Stimulated activated CD8-positive, alpha-beta memory T cell treated with anti-CD3 and anti-CD28 coated beads, Interleukin-15, amount 100 ng/mL, for 48 hours (primary cell): Measurements from ENCODE around the gene RAPGEF2.
"Not testable (repeated sequence)": the region's sequence is repeated elsewhere in the genome, so short reads cannot be mapped to it uniquely, and the experiment has no call there.

Experiments
- DNase-seq, 2 donors: peaks; one replicate each; pipeline ENCODE4 v3.0.0-alpha.2; 2020; ENCODE audit warnings: low read depth in 2 of 2

The RAPGEF2 gene

DNA sequence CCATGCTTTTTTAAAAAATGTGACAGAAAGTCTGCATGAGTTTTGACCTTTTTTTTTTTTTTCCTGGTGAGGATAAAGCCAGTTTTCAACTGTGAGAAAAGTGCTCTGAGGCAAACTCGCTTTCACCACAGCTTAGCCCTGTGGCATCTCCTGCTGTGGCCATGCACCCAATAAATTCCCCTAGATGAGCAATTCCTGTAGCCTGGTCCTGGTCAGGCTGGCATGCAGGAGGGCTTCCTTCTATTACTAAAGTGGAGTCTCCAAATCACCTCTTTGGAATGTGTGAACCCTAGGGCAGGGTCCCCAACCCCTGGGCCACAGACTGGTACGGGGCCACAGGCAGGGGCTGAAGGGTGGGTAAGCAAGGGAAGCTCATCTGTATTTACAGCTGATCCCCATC, 265.4 kb downstream of the RAPGEF2 start:
- no peak for DNase-seq

DNA sequence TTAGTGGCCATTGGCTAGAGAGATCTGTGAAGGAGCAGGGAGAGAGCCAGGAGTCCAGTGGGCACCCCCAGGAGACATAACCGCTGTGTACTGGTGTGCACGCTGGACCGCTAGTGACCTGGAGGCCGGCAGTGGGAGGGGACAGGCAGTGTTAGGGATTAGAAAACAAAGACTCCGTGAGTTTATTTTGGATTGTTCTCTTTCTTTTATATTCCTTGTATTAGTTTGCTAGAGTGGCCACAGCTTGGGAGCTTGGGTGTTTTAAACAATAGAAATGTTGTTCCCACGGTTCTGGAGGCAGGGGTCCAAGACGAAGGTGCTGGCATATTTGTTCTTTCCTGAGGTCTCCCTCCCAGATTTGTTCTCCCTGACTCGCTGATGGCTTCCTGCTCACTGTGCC, 266.4 kb downstream of the RAPGEF2 start:
- DNase-seq = no peak

DNA sequence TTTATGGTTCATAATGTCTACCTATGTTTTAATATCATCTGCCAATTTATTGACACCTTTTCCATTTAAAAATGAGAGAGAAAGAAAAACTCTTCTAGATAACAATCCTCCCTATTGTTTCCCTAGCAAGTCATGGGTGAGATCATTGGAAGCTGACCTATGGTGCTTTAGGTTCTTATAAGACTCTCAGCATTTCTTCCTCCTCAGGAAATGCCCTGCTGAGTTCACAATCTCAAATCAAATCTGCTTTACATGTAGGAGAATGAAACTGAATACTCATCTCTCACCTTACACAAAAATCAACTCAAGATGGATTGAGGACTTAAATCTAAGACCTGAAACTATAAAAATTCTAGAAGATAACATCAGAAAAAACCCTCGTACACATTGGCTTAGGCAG, 267.4 kb downstream of the RAPGEF2 start:
- DNase-seq = no peak

DNA sequence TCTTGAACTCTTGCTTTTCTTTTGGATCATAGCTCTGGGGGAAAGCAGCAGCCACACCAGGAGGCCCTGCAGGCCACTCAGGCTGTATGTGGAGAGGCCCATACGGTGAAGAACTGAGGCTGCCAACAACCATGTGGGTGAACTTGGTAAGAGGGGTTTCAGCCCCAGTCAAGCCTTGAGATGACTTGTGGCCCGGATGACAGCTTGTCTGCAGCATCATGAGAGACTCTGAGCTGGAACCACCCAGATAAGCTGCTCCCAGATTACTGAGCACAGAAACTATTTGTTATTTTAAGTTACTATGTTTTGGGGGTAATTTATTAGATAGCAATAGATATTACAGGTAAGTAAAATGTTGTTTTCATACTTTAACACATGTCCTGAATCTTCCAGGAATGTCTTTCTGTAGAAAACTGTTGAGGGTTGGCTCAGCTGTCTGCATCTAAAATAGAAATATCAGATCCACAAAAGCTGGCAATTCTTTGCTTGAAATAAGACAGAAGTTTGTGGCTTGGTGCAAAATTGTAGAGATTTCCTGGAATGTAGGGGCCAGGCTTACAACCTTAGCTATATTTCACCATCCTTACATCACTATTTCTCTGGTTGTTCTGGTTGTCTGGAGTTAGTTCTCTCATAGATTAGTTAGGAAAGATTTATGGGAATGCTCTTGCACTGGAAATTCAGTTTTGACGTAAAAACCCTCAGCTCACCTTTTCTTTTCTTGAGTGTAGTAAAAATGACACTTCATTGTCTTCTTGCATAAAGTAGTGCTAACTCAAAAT, 272.1 kb downstream of the RAPGEF2 start:
- DNase-seq = no peak

DNA sequence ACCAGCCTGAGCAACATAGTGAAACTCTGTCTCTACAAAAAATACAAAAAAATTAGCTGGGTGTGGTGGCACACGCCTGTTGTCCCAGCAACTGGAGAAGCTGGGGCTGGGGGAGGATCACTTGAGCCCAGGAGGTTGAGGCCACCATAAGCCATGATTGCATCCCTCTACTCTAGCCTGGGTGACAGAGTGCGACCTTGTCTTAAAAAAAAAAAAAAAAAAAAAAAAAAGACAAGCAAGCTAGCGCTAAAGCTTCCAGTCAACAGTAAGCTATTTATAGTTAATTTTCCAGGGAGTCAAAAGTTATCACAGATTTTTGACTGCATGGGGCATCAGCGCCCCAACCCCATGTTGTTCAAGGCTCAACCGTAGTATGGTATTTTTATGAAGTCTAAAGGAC, 273.4 kb downstream of the RAPGEF2 start:
- DNase-seq = no peak

DNA sequence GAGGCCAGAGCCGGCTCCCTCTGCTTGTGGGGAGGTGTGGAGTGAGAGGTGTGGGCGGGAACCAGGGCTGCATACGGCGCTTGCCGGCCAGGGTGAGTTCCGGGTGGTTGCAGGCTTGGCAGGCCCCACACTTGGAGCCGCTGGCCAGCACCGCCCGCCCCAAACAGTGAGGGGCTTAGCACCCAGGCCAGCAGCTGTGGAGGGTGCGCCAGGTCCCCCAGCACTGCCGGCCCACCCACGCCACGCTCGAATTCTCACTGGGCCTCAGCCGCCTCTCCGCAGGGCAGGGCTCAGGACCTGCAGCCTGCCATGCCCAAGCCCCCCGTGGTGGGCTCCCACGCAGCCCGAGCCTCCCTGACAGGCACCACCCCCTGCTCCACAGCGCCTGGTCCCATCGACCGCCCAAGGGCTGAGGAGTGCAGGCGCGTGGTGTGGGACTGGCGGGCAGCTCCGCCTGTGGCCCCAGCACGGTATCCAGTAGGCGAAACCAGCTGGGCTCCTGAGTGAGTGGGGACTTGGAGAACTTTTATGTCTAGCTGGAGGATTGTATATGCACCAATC, 275.3 kb downstream of the RAPGEF2 start:
- no peak for DNase-seq

DNA sequence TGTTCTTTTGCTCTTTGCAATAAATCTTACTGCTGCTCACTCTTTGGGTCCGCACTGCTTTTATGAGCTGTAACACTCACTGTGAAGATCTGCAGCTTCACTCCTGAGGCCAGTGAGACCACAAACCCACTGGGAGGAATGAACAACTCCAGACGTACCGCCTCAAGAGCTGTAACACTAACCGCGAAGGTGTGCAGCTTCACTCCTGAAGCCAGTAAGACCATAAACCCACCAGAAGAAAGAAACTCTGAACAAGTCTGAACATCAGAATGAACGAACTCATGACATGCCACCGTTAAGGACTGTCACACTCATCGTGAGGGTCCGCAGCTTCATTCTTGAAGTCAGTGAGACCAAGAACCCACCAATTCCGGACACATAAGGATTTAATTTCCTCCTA, 276.2 kb downstream of the RAPGEF2 start:
- DNase-seq = not testable (repeated sequence)

DNA sequence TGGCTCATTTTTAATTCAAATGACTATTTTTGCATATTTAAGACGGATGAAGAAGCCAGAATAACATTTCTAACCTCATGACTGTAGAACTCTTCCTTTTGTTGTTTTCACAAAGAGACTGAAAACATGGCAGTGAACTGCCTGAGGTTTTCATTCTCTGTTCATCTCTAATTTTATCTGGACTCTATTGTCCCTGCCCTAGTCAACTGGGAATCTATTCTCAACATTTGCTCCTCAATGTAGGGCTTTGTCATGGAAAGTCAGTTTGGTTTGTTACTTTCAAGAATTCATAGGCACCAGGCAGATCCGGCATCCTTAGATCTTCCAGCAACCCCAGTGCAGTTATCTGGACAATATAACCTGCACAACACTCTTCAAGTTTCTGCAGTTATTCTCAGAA, 277.0 kb downstream of the RAPGEF2 start:
- no peak for DNase-seq

DNA sequence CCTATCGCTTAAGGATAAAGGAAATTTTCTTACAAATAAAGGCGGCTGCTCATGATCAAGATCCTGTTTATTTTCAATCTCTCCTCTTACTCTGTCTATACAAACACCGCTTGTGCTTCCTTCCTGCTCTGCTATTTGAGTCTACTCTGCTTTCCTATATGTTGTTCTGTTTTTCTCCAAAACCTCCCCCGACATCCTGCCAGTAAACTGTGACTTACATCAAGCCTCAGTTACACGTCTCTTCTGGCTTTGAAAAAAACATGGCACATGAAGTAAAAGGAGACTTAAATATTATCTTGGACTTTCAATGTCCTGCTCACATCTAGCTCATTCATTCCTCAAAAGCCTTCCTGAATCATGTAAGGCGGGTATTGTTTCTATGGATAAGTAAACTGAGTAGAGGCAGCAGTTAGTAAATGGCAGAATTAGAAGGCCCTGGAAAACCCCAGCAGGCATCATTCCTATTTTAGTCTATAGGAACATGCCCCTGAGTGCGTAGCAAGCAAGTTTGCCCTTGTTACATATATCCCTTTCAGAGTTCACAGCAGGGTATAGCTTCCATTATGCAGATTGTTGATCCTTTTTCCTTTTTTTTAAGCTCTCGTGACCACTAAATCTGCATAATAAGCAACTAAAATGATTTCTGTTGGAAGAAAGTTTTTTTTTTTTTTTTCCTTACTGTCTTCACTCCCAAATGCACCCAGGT, 280.1 kb downstream of the RAPGEF2 start:
- no peak for DNase-seq

DNA sequence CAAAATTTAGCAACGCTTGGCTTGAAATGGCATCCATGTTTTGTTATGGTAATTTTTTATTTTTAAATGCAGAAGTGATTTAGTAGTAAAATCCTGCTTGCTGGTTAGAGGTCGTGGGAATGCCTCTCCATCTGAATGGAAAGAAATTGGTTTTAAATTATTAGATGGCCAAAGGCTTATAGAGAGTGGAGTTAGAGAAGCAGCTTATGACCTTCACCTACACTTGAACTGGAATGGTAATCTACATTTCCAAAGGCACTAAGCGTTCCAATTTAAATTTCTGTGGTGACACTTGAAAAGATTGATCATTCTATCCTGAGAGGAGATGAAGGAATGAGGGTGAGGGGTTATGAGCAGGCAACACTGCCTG, 280.7 kb downstream of the RAPGEF2 start:
- no peak for DNase-seq

DNA sequence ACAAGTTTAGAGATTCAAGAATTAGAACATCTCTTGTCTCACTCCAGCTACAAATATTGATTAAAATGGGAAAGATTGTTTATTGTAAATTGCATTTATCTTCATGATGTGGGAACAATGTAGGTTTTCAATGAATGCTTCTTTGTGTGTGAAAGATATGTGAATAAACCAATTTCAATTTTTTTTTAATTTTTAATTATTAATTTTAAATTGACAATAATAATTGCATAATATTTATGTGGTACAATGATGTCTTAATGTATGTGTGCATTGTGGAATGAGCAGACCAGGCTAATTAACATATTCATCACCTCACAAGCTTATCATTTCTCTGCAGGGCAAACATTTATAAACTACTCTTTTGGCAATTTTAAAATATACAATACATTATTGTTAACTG, 281.1 kb downstream of the RAPGEF2 start:
- DNase-seq = no peak

DNA sequence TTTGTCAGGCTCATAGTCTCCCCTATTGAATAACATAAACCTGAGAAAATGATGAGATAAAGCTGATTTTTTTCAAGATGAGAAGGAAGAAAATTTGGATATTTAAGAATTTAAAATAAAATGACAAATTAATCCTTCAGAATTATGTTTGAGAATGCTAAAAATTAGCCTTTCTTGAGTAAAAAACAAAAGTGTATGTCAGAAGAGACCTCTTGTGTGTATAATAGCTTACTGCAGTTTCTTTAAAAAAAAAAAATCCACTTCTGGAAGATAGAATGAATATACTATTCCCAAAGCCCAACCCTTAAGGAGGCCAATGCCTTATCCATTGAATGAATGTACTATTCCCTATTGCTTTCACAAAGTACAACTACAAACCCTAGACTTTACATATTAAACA, 281.8 kb downstream of the RAPGEF2 start:
- DNase-seq = no peak

DNA sequence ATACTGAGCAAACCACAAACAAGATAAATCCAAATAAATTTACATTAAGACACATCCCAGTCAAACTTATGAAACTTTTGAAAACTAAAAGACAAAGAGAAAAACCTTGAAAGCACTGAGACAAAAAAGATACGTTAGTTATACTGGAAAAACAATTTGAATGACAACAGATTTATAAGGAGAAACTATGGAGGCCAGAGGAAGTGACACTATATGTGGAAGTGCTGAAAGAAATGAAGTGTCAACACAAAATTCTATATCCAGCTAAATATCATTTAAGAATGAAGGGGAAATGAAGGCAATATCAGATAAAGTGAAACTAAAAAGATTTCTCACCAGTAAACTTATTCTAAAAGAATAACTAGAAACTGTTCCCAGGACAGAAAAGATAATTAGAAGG, 283.7 kb downstream of the RAPGEF2 start:
- no peak for DNase-seq

DNA sequence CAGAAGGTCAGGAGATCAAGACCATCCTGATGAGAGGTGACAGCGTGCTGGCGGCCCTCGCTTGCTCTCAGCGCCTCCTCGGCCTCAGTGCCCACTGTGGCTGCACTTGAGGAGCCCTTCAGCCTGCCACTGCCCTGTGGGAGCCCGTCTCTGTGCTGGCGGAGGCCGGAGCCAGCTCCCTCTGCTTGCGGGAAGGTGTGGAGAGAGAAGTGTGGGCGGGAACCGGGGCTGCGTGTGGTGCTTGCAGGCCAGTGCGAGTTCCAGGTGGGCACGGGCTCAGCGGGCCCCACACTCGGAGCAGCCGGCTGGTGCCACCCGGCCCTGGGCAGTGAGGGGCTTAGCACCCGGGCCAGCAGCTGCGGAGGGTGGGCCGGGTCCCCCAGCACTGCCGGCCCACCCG, 286.9 kb downstream of the RAPGEF2 start:
- DNase-seq = no peak

DNA sequence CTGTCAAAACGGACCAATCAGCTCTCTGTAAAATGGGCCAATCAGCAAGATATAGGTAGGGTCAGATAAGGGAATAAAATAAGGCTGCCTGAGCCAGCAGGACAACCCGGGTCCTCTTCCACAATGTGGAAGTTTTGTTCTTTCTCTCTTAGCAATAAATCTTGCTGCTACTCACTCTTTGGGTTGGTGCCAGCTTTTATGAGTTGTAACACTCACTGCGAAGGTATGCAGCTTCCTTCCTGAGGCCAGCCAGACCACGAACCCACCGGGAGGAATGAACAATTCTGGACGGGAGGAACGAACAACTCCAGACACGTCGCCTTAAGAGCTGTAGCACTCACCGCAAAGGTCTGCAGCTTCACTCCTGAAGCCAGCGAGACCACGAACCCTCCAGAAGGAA, 287.8 kb downstream of the RAPGEF2 start:
- no peak for DNase-seq

DNA sequence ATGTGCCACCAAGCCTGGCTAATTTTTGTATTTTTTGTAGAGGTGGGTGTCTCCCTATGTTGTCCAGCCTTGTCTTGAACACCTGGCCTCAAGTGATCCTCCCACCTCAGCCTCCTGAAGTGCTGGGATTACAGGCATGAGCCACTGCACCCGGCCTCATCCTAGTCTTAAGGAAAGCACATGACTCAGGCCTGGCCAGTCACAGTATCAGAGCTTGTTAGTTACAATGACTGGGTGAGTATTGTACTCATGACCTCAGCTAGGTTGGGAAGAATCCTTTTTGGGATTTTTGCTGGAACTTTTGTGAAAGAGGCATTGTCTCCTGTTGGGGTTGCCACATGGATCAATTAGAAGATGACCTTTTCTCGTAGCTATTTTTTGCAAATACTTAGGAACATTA, 292.8 kb downstream of the RAPGEF2 start:
- DNase-seq = no peak

DNA sequence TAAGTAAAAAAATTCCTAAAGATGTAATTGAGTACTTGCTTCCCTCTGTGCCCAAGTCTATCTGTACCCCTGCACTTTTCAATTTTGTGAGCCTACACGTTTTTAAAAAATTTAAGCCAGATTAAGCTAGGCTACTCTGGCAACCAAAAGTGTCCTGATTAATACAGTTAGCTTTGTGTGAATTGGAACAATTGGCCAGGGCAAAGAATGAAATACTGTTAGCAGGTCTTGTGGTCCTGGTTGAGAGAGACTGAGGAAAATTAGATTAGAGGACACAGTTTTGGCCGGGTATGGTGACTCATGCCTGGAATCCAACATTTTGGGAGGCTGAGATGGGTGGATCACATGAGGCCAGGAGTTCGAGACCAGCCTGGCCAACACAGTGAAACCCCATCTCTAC, 293.3 kb downstream of the RAPGEF2 start:
- no peak for DNase-seq

DNA sequence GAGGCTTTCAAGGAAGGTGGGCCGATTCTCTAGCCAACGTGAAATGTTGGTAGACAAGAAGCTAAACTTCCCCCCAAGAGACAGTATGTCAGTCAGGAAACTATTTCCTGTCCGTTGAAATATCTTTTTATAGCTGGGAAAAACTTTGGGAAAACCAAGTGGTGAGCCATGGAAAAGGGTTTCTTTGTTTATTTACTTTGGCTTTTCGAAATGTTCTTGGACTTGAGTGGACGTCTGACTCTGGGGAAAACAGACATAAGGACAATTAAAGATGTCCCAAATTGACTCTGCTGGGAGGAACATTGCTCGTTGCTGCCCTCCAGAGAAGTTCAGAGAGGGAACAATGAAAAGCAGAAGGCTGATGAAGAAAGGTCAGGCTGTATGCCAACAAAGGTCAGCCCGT, 295.4 kb downstream of the RAPGEF2 start:
- no peak for DNase-seq

DNA sequence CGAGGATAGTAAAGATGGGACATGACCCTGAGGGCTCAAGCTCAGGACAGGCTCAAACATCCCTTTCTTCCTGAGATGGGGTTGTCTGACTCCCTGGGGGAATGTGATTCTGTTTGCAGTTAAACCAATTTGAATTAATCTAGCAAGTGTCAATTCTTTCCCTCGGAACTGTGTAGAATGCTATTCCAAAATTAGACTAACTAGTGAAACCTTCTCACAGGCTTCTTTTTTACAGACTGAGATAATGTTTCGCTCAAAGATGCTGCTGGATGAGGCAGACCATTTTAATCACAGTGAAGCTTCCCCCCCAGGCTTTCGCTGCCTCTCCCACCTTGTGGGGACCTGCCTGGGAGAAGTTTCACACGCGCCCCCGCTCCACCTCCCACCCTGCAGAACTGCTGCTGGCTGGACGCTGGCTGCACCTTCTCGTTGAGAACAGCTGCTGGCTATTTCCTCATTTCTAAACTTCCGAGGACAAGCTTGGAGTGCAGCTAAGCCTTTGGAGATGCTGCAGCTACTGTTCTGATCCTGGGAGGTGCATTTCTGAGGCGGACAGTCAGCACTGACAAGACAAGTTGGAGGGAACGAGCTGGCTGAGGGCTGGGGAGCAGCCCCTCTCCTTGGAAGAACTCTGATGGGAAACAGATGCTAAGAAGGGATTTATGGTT, 297.8 kb downstream of the RAPGEF2 start:
- DNase-seq = no peak

DNA sequence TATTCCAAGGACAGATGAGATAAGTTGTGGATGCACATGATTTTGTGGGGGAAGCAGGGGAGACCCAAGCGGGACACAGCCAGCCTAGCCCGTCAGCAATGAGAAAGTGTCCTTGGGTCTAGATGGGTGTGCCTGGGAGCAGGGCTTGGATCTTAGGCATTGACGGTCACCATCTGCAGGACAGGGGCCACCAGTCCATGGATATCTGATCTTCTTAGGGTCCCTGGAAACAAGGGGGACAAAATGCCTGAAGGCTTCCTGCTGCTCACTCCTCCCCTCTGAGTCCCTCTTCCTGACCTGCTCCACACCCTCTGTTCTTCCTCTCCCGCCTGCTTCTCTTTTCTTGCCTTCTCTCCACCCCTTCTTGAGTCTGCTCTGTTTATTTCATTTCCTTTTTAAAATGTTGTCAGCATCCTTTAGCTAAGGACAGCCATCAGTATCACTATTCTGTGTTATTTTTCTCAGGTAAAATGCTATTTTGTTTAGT, 298.4 kb downstream of the RAPGEF2 start:
- DNase-seq = no peak

DNA sequence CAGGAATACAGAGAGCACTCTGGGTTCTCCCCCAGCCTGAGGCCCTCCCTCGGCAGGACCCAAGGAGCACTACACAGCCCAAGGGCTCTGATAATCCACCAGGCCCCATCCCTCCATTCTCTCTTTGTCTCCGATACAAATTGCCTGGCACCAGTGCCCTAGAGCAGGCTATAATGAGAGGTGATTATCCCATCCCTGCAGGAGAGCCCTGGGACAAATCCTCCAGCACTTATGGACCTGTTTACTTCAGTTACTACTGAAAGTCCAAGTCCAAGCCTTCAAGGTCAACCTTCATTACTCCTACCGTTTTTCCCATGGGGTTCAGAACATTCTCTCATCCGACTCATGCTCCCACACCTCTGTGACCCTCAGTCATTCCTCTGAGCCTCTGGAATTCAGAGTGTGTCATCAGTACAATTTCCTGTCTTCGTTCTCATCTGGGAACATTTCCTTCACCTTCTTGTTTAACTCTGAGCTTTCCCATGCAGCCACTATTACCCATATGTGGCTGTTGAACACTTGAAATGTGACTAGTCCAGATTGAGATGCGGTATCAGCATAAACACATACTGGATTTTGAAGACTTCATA, 299.0 kb downstream of the RAPGEF2 start:
- no peak for DNase-seq
